Caki2 (cell line): Measurements from ENCODE around the gene BAIAP2. TPM values are rescaled to one million over a fixed set of nuclear protein-coding genes. Genes with fewer than 3 reads are reported as not detected.

ENCODE experiments used
- DNase-seq: peaks from one replicate; pipeline ENCODE4 v3.0.0-alpha.2; 2015; ENCODE audit warnings: low read depth
- in situ Hi-C: cut with HindIII; loops from 2 replicates; pipeline ENCODE4 v1.10.0; 2016; ENCODE audit warnings: low sequenced_read_pairs, low pct_unique_long_range_greater_than_20kb, mixed read lengths
- total RNA-seq: library from RNA; depleted of rRNA; stranded (reverse); fragments of >200 nt; shearing (Covaris generic); gene quantifications from 2 replicates; pipeline ENCODE4 v1.2.3, GENCODE V29; 2014; ENCODE audit warnings: low replicate concordance

BAIAP2 gene
- total RNA-seq, 1 experiment from 2014 or later: 30.1 TPM

- no peak for DNase-seq
- in situ Hi-C loops: no loop called here
Measured at GRCh38 chr17:81058263-81058871, 23.4 kb downstream of the BAIAP2 start.

- in situ Hi-C loops: no loop called here
- DNase-seq: no peak
Measured at GRCh38 chr17:81059026-81059425, 24.1 kb downstream of the BAIAP2 start.

- in situ Hi-C loops: no loop called here
- no peak for DNase-seq
Measured at GRCh38 chr17:81060416-81060815, 25.5 kb downstream of the BAIAP2 start.

GRCh38 chr17:81061027-81061735, 26.2 kb downstream of the BAIAP2 start:
- in situ Hi-C loops: no loop called here
- DNase-seq: no peak

- in situ Hi-C loops: no loop called here
- DNase-seq: no peak
Measured at GRCh38 chr17:81062014-81062780, 27.2 kb downstream of the BAIAP2 start.

GRCh38 chr17:81063106-81064093, 28.4 kb downstream of the BAIAP2 start:
- in situ Hi-C loops: no loop called here
- no peak for DNase-seq

GRCh38 chr17:81064678-81065475, 29.9 kb downstream of the BAIAP2 start:
- in situ Hi-C loops: no loop called here
- DNase-seq: no peak

GRCh38 chr17:81065500-81065899, 30.5 kb downstream of the BAIAP2 start:
- in situ Hi-C loops: no loop called here
- no peak for DNase-seq

- no peak for DNase-seq
- in situ Hi-C loops: no loop called here
Measured at GRCh38 chr17:81066072-81066471, 31.1 kb downstream of the BAIAP2 start.

GRCh38 chr17:81066771-81067315, 31.9 kb downstream of the BAIAP2 start:
- in situ Hi-C loops: no loop called here
- no peak for DNase-seq

- in situ Hi-C loops: no loop called here
Measured at GRCh38 chr17:81067391-81067811, 32.5 kb downstream of the BAIAP2 start.

GRCh38 chr17:81068411-81069134, 33.6 kb downstream of the BAIAP2 start:
- in situ Hi-C loops: no loop called here
- no peak for DNase-seq

More at GRCh38 chr17:81067391-81067811, 32.5 kb downstream of the BAIAP2 start:
- DNase-seq: no peak

- no peak for DNase-seq
- in situ Hi-C loops: no loop called here
Measured at GRCh38 chr17:81069135-81069645, 34.2 kb downstream of the BAIAP2 start.

GRCh38 chr17:81070541-81071246, 35.7 kb downstream of the BAIAP2 start:
- in situ Hi-C loops: no loop called here
- DNase-seq: no peak

GRCh38 chr17:81071761-81072741, 37.1 kb downstream of the BAIAP2 start:
- DNase-seq: no peak
- in situ Hi-C loops: no loop called here
